ENCODE data around the gene DNM3. TPM values are rescaled to one million over a fixed set of nuclear protein-coding genes. Genes with fewer than 3 reads are reported as not detected.

DNM3 gene
- total and polyA plus RNA-seq, 4 donors = 38.5 to 93.9 (median 48.5) TPM

- Histone ChIP-seq H3K4me3 (ENCODE audit: low read depth, low read length) (no peak overlapping the region), H3K9me3 (ENCODE audit: control insufficient read depth, insufficient read depth, low read length) (no peaks in the 10 kb centered on the region), H3K27me3 (ENCODE audit: control insufficient read depth, insufficient read depth, low read length) (no peaks in the 10 kb centered on the region), H3K36me3 (ENCODE audit: control insufficient read depth, insufficient read depth, low read length) (no peaks in the 10 kb centered on the region), H3K27ac (ENCODE audit: low read depth, low read length) (no peak overlapping the region), H3K4me1 (ENCODE audit: control insufficient read depth, insufficient read depth, low read length) (peaks cover 5% of the 10 kb centered on the region)
- 100% methylated on average over 1 of the region's 2 CpGs for WGBS (ENCODE audit: insufficient coverage)
- DNase-seq (ENCODE audit: low read depth in 4 of 6, low spot score in 6 of 6) = no peak
Observed at GRCh38 chr1:172325531-172325930, 484.2 kb downstream of the DNM3 start.

- Histone ChIP-seq H3K9me3 (ENCODE audit: control insufficient read depth, insufficient read depth, low read length) (no peaks in the 10 kb centered on the region), H3K4me3 (ENCODE audit: low read depth, low read length) (no peak overlapping the region), H3K27me3 (ENCODE audit: control insufficient read depth, insufficient read depth, low read length) (no peaks in the 10 kb centered on the region), H3K27ac (ENCODE audit: low read depth, low read length) (no peak overlapping the region), H3K36me3 (ENCODE audit: control insufficient read depth, insufficient read depth, low read length) (no peaks in the 10 kb centered on the region), H3K4me1 (ENCODE audit: control insufficient read depth, insufficient read depth, low read length) (peaks cover 5% of the 10 kb centered on the region)
- DNase-seq (ENCODE audit: low read depth in 4 of 6, low spot score in 6 of 6) = no peak
- no CpG with 5 or more reads among the region's 2 CpGs for WGBS (ENCODE audit: insufficient coverage)
Observed at GRCh38 chr1:172326136-172326535, 484.8 kb downstream of the DNM3 start.

DNA sequence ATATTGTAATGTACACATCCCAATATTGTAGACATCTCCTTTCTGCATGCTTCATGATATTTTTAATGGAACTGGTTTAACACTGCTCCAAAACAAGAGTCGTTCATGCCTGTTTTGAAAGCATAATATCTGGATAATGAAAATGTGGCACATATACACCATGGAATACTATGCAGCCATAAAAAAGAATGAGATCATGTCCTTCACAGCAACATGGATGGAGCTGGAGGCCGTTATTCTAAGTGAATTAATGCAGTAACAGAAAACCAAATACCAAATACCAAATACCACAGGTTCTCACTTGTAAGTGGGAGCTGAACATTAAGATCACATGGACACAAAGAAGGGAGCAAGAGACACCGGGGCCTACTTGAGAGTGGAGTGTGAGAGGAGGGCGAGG lies 487.0 kb downstream of the DNM3 start:
- no peaks in the 10 kb centered on the region for H3K27me3 ChIP-seq (ENCODE audit: control insufficient read depth, insufficient read depth, low read length)
- WGBS (ENCODE audit: insufficient coverage) = no CpG with 5 or more reads among the region's 4 CpGs
- no peak for DNase-seq (ENCODE audit: low read depth in 4 of 6, low spot score in 6 of 6)
- H3K36me3 ChIP-seq (ENCODE audit: control insufficient read depth, insufficient read depth, low read length) = no peaks in the 10 kb centered on the region
- no peak overlapping the region for H3K4me3 ChIP-seq (ENCODE audit: low read depth, low read length)
- H3K27ac ChIP-seq (ENCODE audit: low read depth, low read length) = no peak overlapping the region
- no peaks in the 10 kb centered on the region for H3K4me1 ChIP-seq (ENCODE audit: control insufficient read depth, insufficient read depth, low read length)
- H3K9me3 ChIP-seq (ENCODE audit: control insufficient read depth, insufficient read depth, low read length) = no peaks in the 10 kb centered on the region

DNA sequence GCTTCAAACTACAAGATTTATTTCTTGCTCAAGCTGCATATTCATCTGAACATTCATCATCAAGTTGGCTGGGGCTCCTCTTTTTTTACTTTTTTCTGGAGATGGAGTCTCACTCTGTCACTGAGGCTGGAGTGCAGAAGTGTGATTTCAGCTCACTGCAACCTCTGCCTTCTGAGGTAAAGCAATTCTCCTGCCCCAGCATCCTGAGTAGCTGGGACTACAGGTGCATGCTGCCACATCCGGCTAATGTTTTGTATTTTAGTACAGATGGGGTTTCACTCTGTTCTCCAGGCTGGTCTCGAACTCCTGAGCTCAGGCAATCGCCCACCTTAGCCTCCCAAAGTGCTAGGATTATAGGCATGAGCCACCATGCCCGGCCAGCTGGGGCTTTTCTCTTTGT lies 490.9 kb downstream of the DNM3 start:
- 93% methylated on average over 2 of the region's 4 CpGs for WGBS (ENCODE audit: insufficient coverage)
- Histone ChIP-seq H3K4me1 (ENCODE audit: control insufficient read depth, insufficient read depth, low read length) (no peaks in the 10 kb centered on the region), H3K27me3 (ENCODE audit: control insufficient read depth, insufficient read depth, low read length) (no peaks in the 10 kb centered on the region), H3K4me3 (ENCODE audit: low read depth, low read length) (no peak overlapping the region), H3K36me3 (ENCODE audit: control insufficient read depth, insufficient read depth, low read length) (no peaks in the 10 kb centered on the region), H3K9me3 (ENCODE audit: control insufficient read depth, insufficient read depth, low read length) (no peaks in the 10 kb centered on the region), H3K27ac (ENCODE audit: low read depth, low read length) (no peak overlapping the region)
- DNase-seq (ENCODE audit: low read depth in 4 of 6, low spot score in 6 of 6) = no peak

DNA sequence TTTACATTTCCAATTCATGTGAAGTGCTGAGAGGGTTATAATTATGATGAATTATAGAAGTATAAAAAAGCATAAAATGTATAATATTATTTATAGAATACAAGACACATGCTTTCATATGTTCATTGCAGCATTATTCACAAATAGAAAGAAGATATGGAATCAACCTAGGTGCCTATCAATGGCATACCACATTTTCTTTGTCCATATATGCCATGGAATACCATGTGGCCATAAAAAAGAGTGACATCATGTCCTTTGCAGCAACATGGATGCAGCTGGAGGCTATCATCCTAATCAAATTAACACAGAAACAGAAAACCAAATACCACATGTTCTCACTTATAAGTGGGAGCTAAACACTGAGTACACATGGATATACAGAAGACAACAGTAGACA lies 494.1 kb downstream of the DNM3 start:
- H3K9me3 ChIP-seq (ENCODE audit: control insufficient read depth, insufficient read depth, low read length) = no peaks in the 10 kb centered on the region
- no peaks in the 10 kb centered on the region for H3K36me3 ChIP-seq (ENCODE audit: control insufficient read depth, insufficient read depth, low read length)
- no peaks in the 10 kb centered on the region for H3K4me1 ChIP-seq (ENCODE audit: control insufficient read depth, insufficient read depth, low read length)
- H3K27me3 ChIP-seq (ENCODE audit: control insufficient read depth, insufficient read depth, low read length) = no peaks in the 10 kb centered on the region
- no peak for DNase-seq (ENCODE audit: low read depth in 4 of 6, low spot score in 6 of 6)
- no peak overlapping the region for H3K27ac ChIP-seq (ENCODE audit: low read depth, low read length)
- H3K4me3 ChIP-seq (ENCODE audit: low read depth, low read length) = no peak overlapping the region

- no CpG with 5 or more reads among the region's 4 CpGs for WGBS (ENCODE audit: insufficient coverage)
- Histone ChIP-seq H3K36me3 (ENCODE audit: control insufficient read depth, insufficient read depth, low read length) (no peaks in the 10 kb centered on the region), H3K4me3 (ENCODE audit: low read depth, low read length) (no peak overlapping the region), H3K4me1 (ENCODE audit: control insufficient read depth, insufficient read depth, low read length) (no peaks in the 10 kb centered on the region), H3K27ac (ENCODE audit: low read depth, low read length) (no peak overlapping the region), H3K9me3 (ENCODE audit: control insufficient read depth, insufficient read depth, low read length) (no peaks in the 10 kb centered on the region), H3K27me3 (ENCODE audit: control insufficient read depth, insufficient read depth, low read length) (no peaks in the 10 kb centered on the region)
- DNase-seq (ENCODE audit: low read depth in 4 of 6, low spot score in 6 of 6) = peak in 2 of 6 donors; percentile 17 to 21
Observed at GRCh38 chr1:172338295-172338735, 497.0 kb downstream of the DNM3 start.

GRCh38 chr1:172339842-172340241 lies 498.5 kb downstream of the DNM3 start:
- no peak overlapping the region for H3K27ac ChIP-seq (ENCODE audit: low read depth, low read length)
- H3K36me3 ChIP-seq (ENCODE audit: control insufficient read depth, insufficient read depth, low read length) = no peaks in the 10 kb centered on the region
- no peaks in the 10 kb centered on the region for H3K4me1 ChIP-seq (ENCODE audit: control insufficient read depth, insufficient read depth, low read length)
- no peaks in the 10 kb centered on the region for H3K27me3 ChIP-seq (ENCODE audit: control insufficient read depth, insufficient read depth, low read length)
- H3K4me3 ChIP-seq (ENCODE audit: low read depth, low read length) = no peak overlapping the region
- no peak for DNase-seq (ENCODE audit: low read depth in 4 of 6, low spot score in 6 of 6)
- no peaks in the 10 kb centered on the region for H3K9me3 ChIP-seq (ENCODE audit: control insufficient read depth, insufficient read depth, low read length)

DNA sequence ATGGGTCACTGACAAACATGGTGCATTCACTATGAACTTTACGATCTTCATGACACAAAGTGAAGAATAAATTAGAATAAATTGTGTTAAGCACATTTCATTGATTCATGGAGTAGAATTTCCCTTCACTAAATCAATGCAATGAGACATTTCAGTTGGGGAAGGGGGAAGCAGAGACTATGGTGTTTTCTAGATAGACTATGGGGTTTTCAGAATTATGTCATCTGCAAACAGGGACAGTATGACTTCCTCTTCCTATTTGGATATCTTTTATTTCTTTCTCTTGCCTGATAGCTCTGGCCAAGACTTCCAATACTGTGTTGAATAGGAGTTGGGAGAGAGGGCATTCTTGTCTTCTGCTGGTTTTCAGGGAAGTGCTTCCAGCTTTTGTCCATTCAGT lies 499.2 kb downstream of the DNM3 start:
- Histone ChIP-seq H3K9me3 (ENCODE audit: control insufficient read depth, insufficient read depth, low read length) (no peaks in the 10 kb centered on the region), H3K27ac (ENCODE audit: low read depth, low read length) (no peak overlapping the region), H3K4me1 (ENCODE audit: control insufficient read depth, insufficient read depth, low read length) (no peaks in the 10 kb centered on the region), H3K36me3 (ENCODE audit: control insufficient read depth, insufficient read depth, low read length) (no peaks in the 10 kb centered on the region), H3K4me3 (ENCODE audit: low read depth, low read length) (no peak overlapping the region), H3K27me3 (ENCODE audit: control insufficient read depth, insufficient read depth, low read length) (no peaks in the 10 kb centered on the region)
- no CpG with 5 or more reads among the region's 1 CpG for WGBS (ENCODE audit: insufficient coverage)
- no peak for DNase-seq (ENCODE audit: low read depth in 4 of 6, low spot score in 6 of 6)

- Histone ChIP-seq H3K36me3 (ENCODE audit: control insufficient read depth, insufficient read depth, low read length) (no peaks in the 10 kb centered on the region), H3K27me3 (ENCODE audit: control insufficient read depth, insufficient read depth, low read length) (no peaks in the 10 kb centered on the region), H3K4me3 (ENCODE audit: low read depth, low read length) (no peak overlapping the region), H3K4me1 (ENCODE audit: control insufficient read depth, insufficient read depth, low read length) (no peaks in the 10 kb centered on the region), H3K9me3 (ENCODE audit: control insufficient read depth, insufficient read depth, low read length) (no peaks in the 10 kb centered on the region), H3K27ac (ENCODE audit: low read depth, low read length) (no peak overlapping the region)
- 80% methylated on average over 1 of the region's 4 CpGs for WGBS (ENCODE audit: insufficient coverage)
- DNase-seq (ENCODE audit: low read depth in 4 of 6, low spot score in 6 of 6) = no peak
Observed at GRCh38 chr1:172341697-172342096, 500.4 kb downstream of the DNM3 start.

DNA sequence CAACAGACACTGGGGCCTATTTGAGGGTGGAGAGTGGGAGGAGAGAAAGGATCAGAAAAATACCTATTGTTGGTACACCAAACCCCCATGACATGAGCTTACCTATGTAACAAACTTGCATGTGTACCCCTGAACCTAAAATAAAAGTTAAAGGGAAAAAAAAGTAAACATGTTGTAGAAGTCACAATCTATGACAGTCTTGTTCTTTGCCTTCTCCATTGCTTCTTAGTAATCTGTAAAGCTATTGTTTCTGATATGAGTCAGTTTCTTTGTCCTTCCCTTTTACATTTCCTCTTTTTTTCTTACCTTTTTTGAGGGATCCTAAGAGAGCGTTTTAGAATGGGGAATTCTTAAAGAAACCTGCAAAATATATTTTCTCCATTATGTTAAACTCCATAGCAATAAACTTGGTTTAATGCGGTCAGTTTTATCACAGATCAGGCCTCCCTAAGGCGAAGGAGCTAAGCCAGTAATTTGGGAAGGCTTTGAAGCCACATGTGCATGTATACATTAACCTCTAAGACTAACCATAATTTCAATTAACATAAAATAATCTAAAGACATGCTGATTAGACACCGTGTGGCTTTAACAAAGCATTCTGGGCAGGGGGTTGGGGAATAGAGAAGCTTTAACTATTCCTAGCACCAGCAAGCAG lies 501.4 kb downstream of the DNM3 start:
- WGBS (ENCODE audit: insufficient coverage) = no CpG with 5 or more reads among the region's 4 CpGs
- peaks cover 5% of the 10 kb centered on the region for H3K9me3 ChIP-seq (ENCODE audit: control insufficient read depth, insufficient read depth, low read length)
- peak overlapping the region; percentile 29 for H3K27ac ChIP-seq (ENCODE audit: low read depth, low read length)
- no peaks in the 10 kb centered on the region for H3K4me1 ChIP-seq (ENCODE audit: control insufficient read depth, insufficient read depth, low read length)
- DNase-seq (ENCODE audit: low read depth in 4 of 6, low spot score in 6 of 6) = peak in 1 of 6 donors; percentile 13
- no peaks in the 10 kb centered on the region for H3K36me3 ChIP-seq (ENCODE audit: control insufficient read depth, insufficient read depth, low read length)
- no peak overlapping the region for H3K4me3 ChIP-seq (ENCODE audit: low read depth, low read length)
- no peaks in the 10 kb centered on the region for H3K27me3 ChIP-seq (ENCODE audit: control insufficient read depth, insufficient read depth, low read length)
